Gastrocnemius medialis (tissue), 4 donors: ENCODE data around the gene IL31. TPM values are rescaled to one million over a fixed set of nuclear protein-coding genes. Genes with fewer than 3 reads are reported as not detected.

Experiments used
- ATAC-seq, 2 donors: fragments of 150-250 bp; one replicate each; pipeline ENCODE4 v1.9.1; 2016
- DNase-seq, 2 donors: peaks; one replicate each; pipeline ENCODE4 v3.0.0-alpha.2; 2019
- H3K27ac ChIP-seq, 4 donors: fragments of 200-600 bp; sonication (generic); 1 replicate in 1 of 4; 2 replicates in 3 of 4; pipeline ENCODE4 v1.5.1; 2016 to 2018; ENCODE audit warnings: mild to moderate bottlenecking in 2 of 4, moderate library complexity in 1 of 4
- H3K27me3 ChIP-seq, 3 donors: fragments of 200-600 bp; sonication (generic) in 2 of 3; 1 replicate in 1 of 3; 2 replicates in 2 of 3; pipeline versions ENCODE4 v1.5.1 to v1.6.0; 2016 to 2019; ENCODE audit warnings: mild to moderate bottlenecking in 1 of 3, moderate library complexity in 1 of 3
- H3K36me3 ChIP-seq, 2 donors: fragments of 200-600 bp; sonication (generic) in 1 of 2; one replicate each; pipeline ENCODE4 v1.5.1; 2017 to 2018
- H3K4me1 ChIP-seq, 2 donors: fragments of 200-600 bp; sonication (generic) in 1 of 2; one replicate each; pipeline ENCODE4 v1.5.1; 2016 to 2017; ENCODE audit warnings: mild to moderate bottlenecking in 2 of 2
- H3K4me3 ChIP-seq, 4 donors: fragments of 200-600 bp; sonication (generic) in 3 of 4; 1 replicate in 1 of 4; 2 replicates in 3 of 4; pipeline ENCODE4 v1.5.1; 2016 to 2019; ENCODE audit warnings: mild to moderate bottlenecking in 2 of 4
- H3K9me3 ChIP-seq, 3 donors: fragments of 200-600 bp; sonication (generic) in 2 of 3; 1 replicate in 1 of 3; 2 replicates in 2 of 3; pipeline ENCODE4 v1.5.1; 2016 to 2019
- CTCF ChIP-seq, 5 experiments: fragments of 450-650 bp in 3 of 5; fragments of 200-600 bp in 2 of 5; sonication (generic) in 2 of 5; IDR thresholded peaks in 4 of 5; conservative IDR thresholded peaks in 1 of 5; 1 replicate in 4 of 5; 2 replicates in 1 of 5; pipeline ENCODE4 v1.5.1; 2016 to 2019; ENCODE audit warnings: antibody characterized with exemption in 5 of 5, mild to moderate bottlenecking in 3 of 5, moderate library complexity in 3 of 5
- POLR2A ChIP-seq, 2 donors: fragments of 450-650 bp; IDR thresholded peaks; one replicate each; pipeline ENCODE4 v1.6.1; 2017; ENCODE audit warnings: antibody characterized with exemption in 2 of 2, mild to moderate bottlenecking in 2 of 2, moderate library complexity in 2 of 2
- in situ Hi-C, 4 donors: fragments of 200-750 bp; cut with MboI; loops; one replicate each; pipeline versions ENCODE4 v1.15.0 to v1.8.0; 2017; ENCODE audit warnings: low sequenced_read_pairs in 4 of 4
- intact Hi-C: fragments of 100-400 bp; cut with DNase I; formaldehyde crosslinking; loops from one replicate; pipeline ENCODE4 v1.15.1; 2023; ENCODE audit warnings: low total_unique reads
- total RNA-seq, 4 donors: library from RNA; depleted of rRNA; stranded (reverse); fragments of >200 nt; gene quantifications; one replicate each; pipeline versions ENCODE4 v1.1.0 to v1.2.3, GENCODE V29; 2016

Gene IL31
- total RNA-seq, 4 donors from 2014 or later: not detected

- H3K27me3 ChIP-seq: no peaks in the 10 kb centered on the region
- intact Hi-C loops (no loop called here), in situ Hi-C loops (loop anchor here in 1 of 4 donors (10.0 kb wide), 1 partner anchor 59 kb away; no protein-coding TSS in a partner anchor)
- DNase-seq: no peak
- peaks cover 2 to 6% of the 10 kb centered on the region in 2 donors for H3K4me1 ChIP-seq
- no peak for ATAC-seq
- H3K36me3 ChIP-seq: peaks cover 0 to 90% of the 10 kb centered on the region in 2 donors
- H3K9me3 ChIP-seq: no peaks in the 10 kb centered on the region
- H3K27ac ChIP-seq: peak overlapping the region; percentile 0 to 39 (median 17)
- no peak overlapping the region for H3K4me3 ChIP-seq
- TF ChIP-seq POLR2A (IDR thresholded peaks at IDR 0.05) (no peak), CTCF (IDR thresholded peaks at IDR 0.05 in 4 of 5, conservative IDR thresholded peaks at IDR 0.05 in 1 of 5) (no peak)
Measured at GRCh38 chr12:122135437-122136031, 38.5 kb downstream of the IL31 start.

GRCh38 chr12:122133192-122133950 is 40.6 kb downstream of the IL31 start:
- H3K27me3 ChIP-seq: no peaks in the 10 kb centered on the region
- ATAC-seq: no peak
- in situ Hi-C loops: loop anchor here in 1 of 4 donors (10.0 kb wide), 1 partner anchor 61 kb away; no protein-coding TSS in a partner anchor
- intact Hi-C loops: no loop called here
- no peaks in the 10 kb centered on the region for H3K9me3 ChIP-seq
- no peak for TF ChIP-seq CTCF (IDR thresholded peaks at IDR 0.05 in 4 of 5, conservative IDR thresholded peaks at IDR 0.05 in 1 of 5)
- TF ChIP-seq POLR2A (IDR thresholded peaks at IDR 0.05): no peak
- peaks cover 4 to 94% of the 10 kb centered on the region in 2 donors for H3K36me3 ChIP-seq
- H3K4me3 ChIP-seq: no peak overlapping the region
- H3K4me1 ChIP-seq: no peaks in the 10 kb centered on the region
- no peak for DNase-seq
- H3K27ac ChIP-seq: peak overlapping the region; percentile 22 to 51 (median 32)

- peaks cover 20 to 26% of the 10 kb centered on the region in 2 donors for H3K4me1 ChIP-seq
- intact Hi-C loops (loop anchor here (2.0 kb wide), 1 partner anchor 61 kb away; no protein-coding TSS in a partner anchor), in situ Hi-C loops (loop anchor here in 1 of 4 donors (10.0 kb wide), 1 partner anchor 65 kb away; no protein-coding TSS in a partner anchor)
- no peak overlapping the region for H3K4me3 ChIP-seq
- peaks cover 4 to 76% of the 10 kb centered on the region in 2 donors for H3K36me3 ChIP-seq
- peak overlapping the region in 3 of 4 donors; percentile 14 to 92 (median 30) for H3K27ac ChIP-seq
- H3K9me3 ChIP-seq: no peaks in the 10 kb centered on the region
- H3K27me3 ChIP-seq: no peaks in the 10 kb centered on the region
- ATAC-seq (no peak), DNase-seq (no peak)
- TF ChIP-seq CTCF (IDR thresholded peaks at IDR 0.05 in 4 of 5, conservative IDR thresholded peaks at IDR 0.05 in 1 of 5) (no peak), POLR2A (IDR thresholded peaks at IDR 0.05) (no peak)
Measured at GRCh38 chr12:122130150-122130549, 43.9 kb downstream of the IL31 start.

- TF ChIP-seq POLR2A (IDR thresholded peaks at IDR 0.05) (no peak), CTCF (IDR thresholded peaks at IDR 0.05 in 4 of 5, conservative IDR thresholded peaks at IDR 0.05 in 1 of 5) (no peak)
- no peaks in the 10 kb centered on the region for H3K9me3 ChIP-seq
- H3K27ac ChIP-seq: peak overlapping the region in 1 of 4 donors; percentile 92
- no peaks in the 10 kb centered on the region for H3K27me3 ChIP-seq
- no peak overlapping the region for H3K4me3 ChIP-seq
- ATAC-seq (no peak), DNase-seq (no peak)
- peaks cover 29 to 36% of the 10 kb centered on the region in 2 donors for H3K4me1 ChIP-seq
- in situ Hi-C loops: loop anchor here in 1 of 4 donors (5.0 kb wide), 1 partner anchor 72 kb away; no protein-coding TSS in a partner anchor
- peaks cover 4 to 67% of the 10 kb centered on the region in 2 donors for H3K36me3 ChIP-seq
- intact Hi-C loops: no loop called here
Measured at GRCh38 chr12:122129131-122129530, 44.9 kb downstream of the IL31 start.
